NCI-H2107 (cell line): ENCODE results near the gene TCHP.

Experiments used
- DNase-seq: peaks from one replicate; lab custom pipeline; 2025; lab: John Stamatoyannopoulos, UW

TCHP gene

DNA sequence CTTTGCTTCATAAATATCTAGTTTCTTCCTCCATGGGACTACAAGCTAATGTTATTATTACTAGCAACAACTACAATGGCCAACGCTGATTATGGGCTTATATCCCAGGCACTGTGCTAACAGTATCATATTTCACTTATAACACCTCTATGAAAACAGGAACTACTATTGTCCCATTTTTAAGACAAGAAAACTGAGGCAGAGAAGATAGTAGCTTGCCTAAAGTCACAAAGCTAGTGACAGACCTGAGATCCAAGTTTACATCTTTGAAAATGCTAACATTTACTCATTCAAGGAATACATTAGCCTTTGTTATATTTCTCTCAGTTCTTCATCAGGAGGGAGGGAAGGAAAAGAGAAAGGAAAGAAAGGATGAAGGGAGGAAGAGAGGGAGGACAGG, 63.3 kb downstream of the TCHP start:
- no peak for DNase-seq

- no peak for DNase-seq
These were observed 63.8 kb downstream of the TCHP start for GRCh38 chr12:109963743-109964429.

GRCh38 chr12:109966546-109966945, 66.5 kb downstream of the TCHP start:
- no peak for DNase-seq

GRCh38 chr12:109967383-109968031, 67.4 kb downstream of the TCHP start:
- DNase-seq, result no peak
